ENCODE data around the gene NUP58.

The NUP58 gene

GRCh38 chr13:25378528-25378927, 77.1 kb downstream of the NUP58 start:
- DNase-seq, result no peak

GRCh38 chr13:25379011-25379410, 77.6 kb downstream of the NUP58 start:
- no peak for DNase-seq

GRCh38 chr13:25380082-25380481, 78.7 kb downstream of the NUP58 start:
- no peak for DNase-seq

GRCh38 chr13:25380741-25381324, 79.4 kb downstream of the NUP58 start:
- DNase-seq, result no peak

GRCh38 chr13:25384758-25385410, 83.5 kb downstream of the NUP58 start:
- no peak for DNase-seq

- DNase-seq, result no peak
Measured at GRCh38 chr13:25391932-25392331, 90.5 kb downstream of the NUP58 start.

All from fibroblast of upper back skin (primary cell).